ENCODE results near the gene C1orf159. TPM values are rescaled to one million over a fixed set of nuclear protein-coding genes. Genes with fewer than 3 reads are reported as not detected.

Gene C1orf159
- total and polyA plus RNA-seq, 2 of the 8 experiments (the other 6 are each of a cell fraction or from before 2014, with no cell fraction given) = 10.0 to 10.9 TPM

DNA sequence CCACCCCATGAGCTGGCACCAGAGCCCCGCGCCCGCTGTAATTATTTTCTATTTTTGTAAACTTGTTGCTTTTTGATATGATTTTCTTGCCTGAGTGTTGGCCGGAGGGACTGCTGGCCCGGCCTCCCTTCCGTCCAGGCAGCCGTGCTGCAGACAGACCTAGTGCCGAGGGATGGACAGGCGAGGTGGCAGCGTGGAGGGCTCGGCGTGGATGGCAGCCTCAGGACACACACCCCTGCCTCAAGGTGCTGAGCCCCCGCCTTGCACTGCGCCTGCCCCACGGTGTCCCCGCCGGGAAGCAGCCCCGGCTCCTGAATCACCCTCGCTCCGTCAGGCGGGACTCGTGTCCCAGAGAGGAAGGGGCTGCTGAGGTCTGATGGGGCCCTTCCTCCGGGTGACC is 60.9 kb downstream of the C1orf159 start (continued):
- TF ChIP-seq, protein P1, sequence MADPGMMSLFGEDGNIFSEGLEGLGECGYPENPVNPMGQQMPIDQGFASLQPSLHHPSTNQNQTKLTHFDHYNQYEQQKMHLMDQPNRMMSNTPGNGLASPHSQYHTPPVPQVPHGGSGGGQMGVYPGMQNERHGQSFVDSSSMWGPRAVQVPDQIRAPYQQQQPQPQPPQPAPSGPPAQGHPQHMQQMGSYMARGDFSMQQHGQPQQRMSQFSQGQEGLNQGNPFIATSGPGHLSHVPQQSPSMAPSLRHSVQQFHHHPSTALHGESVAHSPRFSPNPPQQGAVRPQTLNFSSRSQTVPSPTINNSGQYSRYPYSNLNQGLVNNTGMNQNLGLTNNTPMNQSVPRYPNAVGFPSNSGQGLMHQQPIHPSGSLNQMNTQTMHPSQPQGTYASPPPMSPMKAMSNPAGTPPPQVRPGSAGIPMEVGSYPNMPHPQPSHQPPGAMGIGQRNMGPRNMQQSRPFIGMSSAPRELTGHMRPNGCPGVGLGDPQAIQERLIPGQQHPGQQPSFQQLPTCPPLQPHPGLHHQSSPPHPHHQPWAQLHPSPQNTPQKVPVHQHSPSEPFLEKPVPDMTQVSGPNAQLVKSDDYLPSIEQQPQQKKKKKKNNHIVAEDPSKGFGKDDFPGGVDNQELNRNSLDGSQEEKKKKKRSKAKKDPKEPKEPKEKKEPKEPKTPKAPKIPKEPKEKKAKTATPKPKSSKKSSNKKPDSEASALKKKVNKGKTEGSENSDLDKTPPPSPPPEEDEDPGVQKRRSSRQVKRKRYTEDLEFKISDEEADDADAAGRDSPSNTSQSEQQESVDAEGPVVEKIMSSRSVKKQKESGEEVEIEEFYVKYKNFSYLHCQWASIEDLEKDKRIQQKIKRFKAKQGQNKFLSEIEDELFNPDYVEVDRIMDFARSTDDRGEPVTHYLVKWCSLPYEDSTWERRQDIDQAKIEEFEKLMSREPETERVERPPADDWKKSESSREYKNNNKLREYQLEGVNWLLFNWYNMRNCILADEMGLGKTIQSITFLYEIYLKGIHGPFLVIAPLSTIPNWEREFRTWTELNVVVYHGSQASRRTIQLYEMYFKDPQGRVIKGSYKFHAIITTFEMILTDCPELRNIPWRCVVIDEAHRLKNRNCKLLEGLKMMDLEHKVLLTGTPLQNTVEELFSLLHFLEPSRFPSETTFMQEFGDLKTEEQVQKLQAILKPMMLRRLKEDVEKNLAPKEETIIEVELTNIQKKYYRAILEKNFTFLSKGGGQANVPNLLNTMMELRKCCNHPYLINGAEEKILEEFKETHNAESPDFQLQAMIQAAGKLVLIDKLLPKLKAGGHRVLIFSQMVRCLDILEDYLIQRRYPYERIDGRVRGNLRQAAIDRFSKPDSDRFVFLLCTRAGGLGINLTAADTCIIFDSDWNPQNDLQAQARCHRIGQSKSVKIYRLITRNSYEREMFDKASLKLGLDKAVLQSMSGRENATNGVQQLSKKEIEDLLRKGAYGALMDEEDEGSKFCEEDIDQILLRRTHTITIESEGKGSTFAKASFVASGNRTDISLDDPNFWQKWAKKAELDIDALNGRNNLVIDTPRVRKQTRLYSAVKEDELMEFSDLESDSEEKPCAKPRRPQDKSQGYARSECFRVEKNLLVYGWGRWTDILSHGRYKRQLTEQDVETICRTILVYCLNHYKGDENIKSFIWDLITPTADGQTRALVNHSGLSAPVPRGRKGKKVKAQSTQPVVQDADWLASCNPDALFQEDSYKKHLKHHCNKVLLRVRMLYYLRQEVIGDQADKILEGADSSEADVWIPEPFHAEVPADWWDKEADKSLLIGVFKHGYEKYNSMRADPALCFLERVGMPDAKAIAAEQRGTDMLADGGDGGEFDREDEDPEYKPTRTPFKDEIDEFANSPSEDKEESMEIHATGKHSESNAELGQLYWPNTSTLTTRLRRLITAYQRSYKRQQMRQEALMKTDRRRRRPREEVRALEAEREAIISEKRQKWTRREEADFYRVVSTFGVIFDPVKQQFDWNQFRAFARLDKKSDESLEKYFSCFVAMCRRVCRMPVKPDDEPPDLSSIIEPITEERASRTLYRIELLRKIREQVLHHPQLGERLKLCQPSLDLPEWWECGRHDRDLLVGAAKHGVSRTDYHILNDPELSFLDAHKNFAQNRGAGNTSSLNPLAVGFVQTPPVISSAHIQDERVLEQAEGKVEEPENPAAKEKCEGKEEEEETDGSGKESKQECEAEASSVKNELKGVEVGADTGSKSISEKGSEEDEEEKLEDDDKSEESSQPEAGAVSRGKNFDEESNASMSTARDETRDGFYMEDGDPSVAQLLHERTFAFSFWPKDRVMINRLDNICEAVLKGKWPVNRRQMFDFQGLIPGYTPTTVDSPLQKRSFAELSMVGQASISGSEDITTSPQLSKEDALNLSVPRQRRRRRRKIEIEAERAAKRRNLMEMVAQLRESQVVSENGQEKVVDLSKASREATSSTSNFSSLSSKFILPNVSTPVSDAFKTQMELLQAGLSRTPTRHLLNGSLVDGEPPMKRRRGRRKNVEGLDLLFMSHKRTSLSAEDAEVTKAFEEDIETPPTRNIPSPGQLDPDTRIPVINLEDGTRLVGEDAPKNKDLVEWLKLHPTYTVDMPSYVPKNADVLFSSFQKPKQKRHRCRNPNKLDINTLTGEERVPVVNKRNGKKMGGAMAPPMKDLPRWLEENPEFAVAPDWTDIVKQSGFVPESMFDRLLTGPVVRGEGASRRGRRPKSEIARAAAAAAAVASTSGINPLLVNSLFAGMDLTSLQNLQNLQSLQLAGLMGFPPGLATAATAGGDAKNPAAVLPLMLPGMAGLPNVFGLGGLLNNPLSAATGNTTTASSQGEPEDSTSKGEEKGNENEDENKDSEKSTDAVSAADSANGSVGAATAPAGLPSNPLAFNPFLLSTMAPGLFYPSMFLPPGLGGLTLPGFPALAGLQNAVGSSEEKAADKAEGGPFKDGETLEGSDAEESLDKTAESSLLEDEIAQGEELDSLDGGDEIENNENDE (IDR thresholded peaks at IDR 0.05; ENCODE audit: insufficient replicate concordance, low read length) = no peak
- TF ChIP-seq YY1 (IDR thresholded peaks at IDR 0.05; ENCODE audit: low read depth, low read length) (no peak), CBX5 (IDR thresholded peaks at IDR 0.05; ENCODE audit: low read depth, low read length) (no peak), ASH2L (IDR thresholded peaks at IDR 0.05; ENCODE audit: low read length) (no peak), RAD21 (IDR thresholded peaks at IDR 0.05 in 1 of 2, conservative IDR thresholded peaks at IDR 0.05 in 1 of 2; ENCODE audit: low read depth in 2 of 2, low read length in 2 of 2) (no peak)
- TF ChIP-seq, protein P2, sequence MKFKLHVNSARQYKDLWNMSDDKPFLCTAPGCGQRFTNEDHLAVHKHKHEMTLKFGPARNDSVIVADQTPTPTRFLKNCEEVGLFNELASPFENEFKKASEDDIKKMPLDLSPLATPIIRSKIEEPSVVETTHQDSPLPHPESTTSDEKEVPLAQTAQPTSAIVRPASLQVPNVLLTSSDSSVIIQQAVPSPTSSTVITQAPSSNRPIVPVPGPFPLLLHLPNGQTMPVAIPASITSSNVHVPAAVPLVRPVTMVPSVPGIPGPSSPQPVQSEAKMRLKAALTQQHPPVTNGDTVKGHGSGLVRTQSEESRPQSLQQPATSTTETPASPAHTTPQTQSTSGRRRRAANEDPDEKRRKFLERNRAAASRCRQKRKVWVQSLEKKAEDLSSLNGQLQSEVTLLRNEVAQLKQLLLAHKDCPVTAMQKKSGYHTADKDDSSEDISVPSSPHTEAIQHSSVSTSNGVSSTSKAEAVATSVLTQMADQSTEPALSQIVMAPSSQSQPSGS (IDR thresholded peaks at IDR 0.05; ENCODE audit: low read length) = no peak

Measured in H1 (cell line).